CD4-positive, alpha-beta T cell (primary cell): ENCODE measurements around the gene TSPYL4. TPM values are rescaled to one million over a fixed set of nuclear protein-coding genes. Genes with fewer than 3 reads are reported as not detected.
A peak's percentile ranks its signal among the peaks of the same experiment; 100 is the strongest.

Experiments
- ATAC-seq: fragments of 200-7000 bp; cut with Tn5 transposase; one replicate; pipeline ENCODE4 v1.10.0; 2022; ENCODE audit warnings: mild to moderate bottlenecking; ENCODE audit not compliant: poor library complexity
- CTCF ChIA-PET: fragments of 350-600 bp; sonication (Branson Sonifier 250); formaldehyde crosslinking; loops from one replicate; lab custom pipeline; 2021; ENCODE audit warnings: antibody characterized with exemption, inconsistent platforms; lab: Charles Lee
- POLR2A ChIA-PET: fragments of 350-600 bp; sonication (Branson Sonifier 250); formaldehyde crosslinking; loops from one replicate; lab custom pipeline; 2021; ENCODE audit warnings: antibody characterized with exemption, inconsistent platforms; lab: Charles Lee
- DNase-seq, 14 experiments: peaks; one replicate each; pipeline ENCODE4 v3.0.0-alpha.2; 2013 to 2020; ENCODE audit warnings: mixed read lengths in 2 of 14
- H3K27ac ChIP-seq, 2 donors: one replicate each; pipeline versions ENCODE4 v1.5.1 to v1.7.0; 2013; ENCODE audit warnings: low read length in 2 of 2, low read depth in 1 of 2, mild to moderate bottlenecking in 1 of 2
- H3K27me3 ChIP-seq, 2 experiments: 1 replicate in 1 of 2; 2 replicates in 1 of 2; pipeline versions ENCODE4 v1.6.1 to v1.7.0; 2013; ENCODE audit warnings: low read length in 2 of 2, control low read depth in 1 of 2, mild to moderate bottlenecking in 1 of 2, moderate library complexity in 1 of 2; ENCODE audit not compliant: insufficient read depth in 2 of 2, control insufficient read depth in 1 of 2
- H3K36me3 ChIP-seq: one replicate; pipeline ENCODE4 v1.6.1; 2013; ENCODE audit warnings: low read length, control low read depth; ENCODE audit not compliant: insufficient read depth
- H3K4me1 ChIP-seq: one replicate; pipeline ENCODE4 v1.6.1; 2013; ENCODE audit warnings: low read length, control low read depth; ENCODE audit not compliant: insufficient read depth
- H3K4me3 ChIP-seq: one replicate; pipeline ENCODE4 v1.5.1; 2013; ENCODE audit warnings: mild to moderate bottlenecking, low read length, moderate library complexity
- H3K9me3 ChIP-seq, 2 experiments: 1 replicate in 1 of 2; 2 replicates in 1 of 2; pipeline versions ENCODE4 v1.6.1 to v1.7.0; 2013; ENCODE audit warnings: low read length in 2 of 2, mild to moderate bottlenecking in 2 of 2, control low read depth in 1 of 2, moderate library complexity in 1 of 2; ENCODE audit not compliant: control insufficient read depth in 1 of 2, insufficient read depth in 1 of 2
- H3K27ac Mint-ChIP-seq: one replicate; pipeline ENCODE4 v1.8.0; 2020; ENCODE audit warnings: mixed read lengths
- H3K27me3 Mint-ChIP-seq: one replicate; pipeline ENCODE4 v1.8.0; 2021; ENCODE audit warnings: mixed read lengths
- H3K36me3 Mint-ChIP-seq: one replicate; pipeline ENCODE4 v1.8.0; 2021; ENCODE audit warnings: low read depth, mixed read lengths
- H3K4me1 Mint-ChIP-seq: one replicate; pipeline ENCODE4 v1.8.0; 2021; ENCODE audit warnings: low read depth, mixed read lengths
- H3K4me3 Mint-ChIP-seq: one replicate; pipeline ENCODE4 v1.8.0; 2020; ENCODE audit warnings: mild to moderate bottlenecking, mixed read lengths
- H3K9me3 Mint-ChIP-seq: one replicate; pipeline ENCODE4 v1.8.0; 2020; ENCODE audit warnings: mixed read lengths
- intact Hi-C, 2 experiments: fragments of 100-400 bp; cut with DNase I in 1 of 2; cut with micrococcal nuclease in 1 of 2; formaldehyde crosslinking; loops; one replicate each; pipeline versions ENCODE4 v1.15.1 to v1.9.0; 2023 to 2025; cut with DNase I, micrococcal nuclease
- total RNA-seq, 174 experiments: library from RNA in 2 of 174; stranded (reverse) in 2 of 174; gene quantifications; one replicate each; pipeline ENCODE4 v1.2.3 and lab custom pipeline; 2021 to 2026
- TF ChIP-seq, protein P1 (sequence below): fragments of 200-600 bp; IDR thresholded peaks from one replicate; pipeline ENCODE4 v1.8.0; 2022; ENCODE audit warnings: antibody characterized with exemption, mild to moderate bottlenecking

The TSPYL4 gene
- total RNA-seq, 2 experiments from 2014 or later: 35.9 to 37.7 TPM

DNA sequence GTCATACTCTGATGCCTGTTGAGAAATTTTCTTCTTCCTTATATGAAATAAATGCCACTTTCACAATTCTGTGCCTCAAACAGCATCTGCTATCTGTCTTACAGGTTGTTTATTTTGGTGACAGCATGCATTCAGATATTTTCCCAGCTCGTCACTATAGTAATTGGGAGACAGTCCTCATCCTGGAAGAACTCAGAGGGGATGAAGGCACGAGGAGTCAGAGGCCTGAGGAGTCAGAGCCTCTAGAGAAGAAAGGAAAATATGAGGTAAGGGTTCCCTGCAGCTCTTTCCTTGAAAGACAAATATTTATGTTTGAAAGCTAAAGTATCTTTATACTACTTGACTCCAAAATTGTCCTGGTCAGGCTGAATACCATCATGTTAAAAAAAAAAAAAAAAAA lies 15.8 kb downstream of the TSPYL4 start:
- no peak overlapping the region for H3K27ac ChIP-seq
- Mint-ChIP-seq H3K9me3 (no peaks in the 10 kb centered on the region), H3K4me3 (no peak overlapping the region), H3K36me3 (peaks cover 49% of the 10 kb centered on the region), H3K27ac (no peak overlapping the region), H3K27me3 (no peaks in the 10 kb centered on the region), H3K4me1 (no peaks in the 10 kb centered on the region)
- TF ChIP-seq, protein P1, sequence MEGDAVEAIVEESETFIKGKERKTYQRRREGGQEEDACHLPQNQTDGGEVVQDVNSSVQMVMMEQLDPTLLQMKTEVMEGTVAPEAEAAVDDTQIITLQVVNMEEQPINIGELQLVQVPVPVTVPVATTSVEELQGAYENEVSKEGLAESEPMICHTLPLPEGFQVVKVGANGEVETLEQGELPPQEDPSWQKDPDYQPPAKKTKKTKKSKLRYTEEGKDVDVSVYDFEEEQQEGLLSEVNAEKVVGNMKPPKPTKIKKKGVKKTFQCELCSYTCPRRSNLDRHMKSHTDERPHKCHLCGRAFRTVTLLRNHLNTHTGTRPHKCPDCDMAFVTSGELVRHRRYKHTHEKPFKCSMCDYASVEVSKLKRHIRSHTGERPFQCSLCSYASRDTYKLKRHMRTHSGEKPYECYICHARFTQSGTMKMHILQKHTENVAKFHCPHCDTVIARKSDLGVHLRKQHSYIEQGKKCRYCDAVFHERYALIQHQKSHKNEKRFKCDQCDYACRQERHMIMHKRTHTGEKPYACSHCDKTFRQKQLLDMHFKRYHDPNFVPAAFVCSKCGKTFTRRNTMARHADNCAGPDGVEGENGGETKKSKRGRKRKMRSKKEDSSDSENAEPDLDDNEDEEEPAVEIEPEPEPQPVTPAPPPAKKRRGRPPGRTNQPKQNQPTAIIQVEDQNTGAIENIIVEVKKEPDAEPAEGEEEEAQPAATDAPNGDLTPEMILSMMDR: no peak
- H3K4me1 ChIP-seq: no peaks in the 10 kb centered on the region
- CTCF ChIA-PET: interaction anchor here (1.5 kb wide), 1 partner anchor 20 kb away, joined by 3 read pairs; no protein-coding TSS in a partner anchor
- peaks cover 24% of the 10 kb centered on the region for H3K36me3 ChIP-seq
- intact Hi-C loops: no loop called here
- H3K4me3 ChIP-seq: no peak overlapping the region
- POLR2A ChIA-PET: no interaction called here
- no peak for ATAC-seq
- no peaks in the 10 kb centered on the region for H3K27me3 ChIP-seq
- no peaks in the 10 kb centered on the region for H3K9me3 ChIP-seq
- DNase-seq: no peak

DNA sequence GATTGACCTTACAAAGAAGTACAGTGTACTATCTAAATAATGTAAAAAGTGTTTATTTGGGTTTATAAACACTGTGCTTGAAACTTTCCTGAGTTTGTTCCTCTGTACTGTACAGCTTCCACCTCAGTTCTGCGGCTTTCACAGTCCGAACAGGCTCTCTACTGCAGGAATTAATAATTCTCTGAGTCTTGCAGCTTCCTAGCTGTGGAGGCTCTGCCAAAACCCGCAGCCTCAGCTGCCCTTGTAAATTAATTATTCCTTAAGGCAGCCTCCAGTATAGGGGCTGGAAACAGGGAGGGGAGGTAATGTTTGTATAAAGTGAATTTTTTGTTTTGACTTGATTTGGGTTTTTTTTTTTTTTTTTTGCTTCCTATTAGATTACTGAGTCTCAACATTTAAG lies 19.2 kb downstream of the TSPYL4 start:
- ATAC-seq: no peak
- ChIA-PET POLR2A (no interaction called here), CTCF (interaction anchor here (2.0 kb wide), 1 partner anchor 34 kb away, joined by 5 read pairs; no protein-coding TSS in a partner anchor)
- Mint-ChIP-seq H3K4me3 (no peak overlapping the region), H3K27me3 (no peaks in the 10 kb centered on the region), H3K36me3 (peaks cover 49% of the 10 kb centered on the region), H3K27ac (no peak overlapping the region), H3K9me3 (no peaks in the 10 kb centered on the region), H3K4me1 (no peaks in the 10 kb centered on the region)
- Histone ChIP-seq H3K27ac (no peak overlapping the region), H3K27me3 (no peaks in the 10 kb centered on the region), H3K4me3 (no peak overlapping the region), H3K36me3 (peaks cover 27% of the 10 kb centered on the region), H3K9me3 (no peaks in the 10 kb centered on the region), H3K4me1 (no peaks in the 10 kb centered on the region)
- DNase-seq: no peak
- TF ChIP-seq, protein P1: no peak
- intact Hi-C loops: no loop called here

GRCh38 chr6:116229287-116229913 lies 24.5 kb downstream of the TSPYL4 start:
- no peak overlapping the region for H3K4me3 ChIP-seq
- H3K27ac Mint-ChIP-seq: no peak overlapping the region
- peaks cover 15% of the 10 kb centered on the region for H3K36me3 ChIP-seq
- H3K4me1 Mint-ChIP-seq: no peaks in the 10 kb centered on the region
- H3K4me3 Mint-ChIP-seq: no peak overlapping the region
- intact Hi-C loops: no loop called here
- no peaks in the 10 kb centered on the region for H3K4me1 ChIP-seq
- H3K27ac ChIP-seq: no peak overlapping the region
- H3K36me3 Mint-ChIP-seq: peaks cover 32% of the 10 kb centered on the region
- POLR2A ChIA-PET: no interaction called here
- CTCF ChIA-PET: interaction anchor here (1.5 to 1.7 kb wide), 2 partner anchors 11 to 59 kb away, joined by 3 to 4 read pairs; no protein-coding TSS in a partner anchor
- DNase-seq: peak in 4 of 14 experiments; percentile 13 to 34 (median 20)
- H3K9me3 Mint-ChIP-seq: no peaks in the 10 kb centered on the region
- no peak for ATAC-seq
- no peaks in the 10 kb centered on the region for H3K27me3 Mint-ChIP-seq
- TF ChIP-seq, protein P1: no peak
- no peaks in the 10 kb centered on the region for H3K27me3 ChIP-seq
- H3K9me3 ChIP-seq: no peaks in the 10 kb centered on the region
